Measurements from ENCODE around the gene SETD4. TPM values are rescaled to one million over a fixed set of nuclear protein-coding genes. Genes with fewer than 3 reads are reported as not detected.

Gene SETD4
- total RNA-seq, 1 donor from 2014 or later: 15.7 TPM

GRCh38 chr21:35987475-35987874 lies 72.9 kb downstream of the SETD4 start:
- H3K4me1 Mint-ChIP-seq (ENCODE audit: unreplicated experiment): no peaks in the 10 kb centered on the region
- H3K27ac Mint-ChIP-seq (ENCODE audit: unreplicated experiment): no peak overlapping the region
- TF ChIP-seq CTCF (IDR thresholded peaks at IDR 0.05; ENCODE audit: unreplicated experiment): no peak
- no peaks in the 10 kb centered on the region for H3K27me3 Mint-ChIP-seq (ENCODE audit: unreplicated experiment)
- no peak for DNase-seq (ENCODE audit: low spot score)
- H3K4me3 Mint-ChIP-seq (ENCODE audit: unreplicated experiment): no peak overlapping the region
- H3K9me3 Mint-ChIP-seq (ENCODE audit: unreplicated experiment): no peaks in the 10 kb centered on the region
- H3K36me3 Mint-ChIP-seq (ENCODE audit: low read depth, unreplicated experiment): peaks cover 2% of the 10 kb centered on the region

GRCh38 chr21:35984654-35985361 lies 75.5 kb downstream of the SETD4 start:
- Mint-ChIP-seq H3K36me3 (ENCODE audit: low read depth, unreplicated experiment) (peaks cover 3% of the 10 kb centered on the region), H3K4me3 (ENCODE audit: unreplicated experiment) (no peak overlapping the region), H3K27me3 (ENCODE audit: unreplicated experiment) (no peaks in the 10 kb centered on the region), H3K9me3 (ENCODE audit: unreplicated experiment) (no peaks in the 10 kb centered on the region), H3K4me1 (ENCODE audit: unreplicated experiment) (no peaks in the 10 kb centered on the region), H3K27ac (ENCODE audit: unreplicated experiment) (no peak overlapping the region)
- no peak for TF ChIP-seq CTCF (IDR thresholded peaks at IDR 0.05; ENCODE audit: unreplicated experiment)
- DNase-seq (ENCODE audit: low spot score): no peak

Other genes with a start within 250 kb of the SETD4 start
- 7.6 TPM for gene CBR1, start 9.5 kb upstream of the SETD4 start, total RNA-seq (ENCODE audit: unreplicated experiment)
- gene CBR3, start 74.6 kb upstream of the SETD4 start, total RNA-seq (ENCODE audit: unreplicated experiment): 0.38 TPM
- 8.7 TPM for gene DOP1B, start 96.3 kb upstream of the SETD4 start, total RNA-seq (ENCODE audit: unreplicated experiment)

All from endothelial cell (in vitro differentiated cells).